HepG2 (cell line): ENCODE measurements around the gene GLRA3. TPM values are rescaled to one million over a fixed set of nuclear protein-coding genes. Genes with fewer than 3 reads are reported as not detected.

Source experiments
- ATAC-seq: fragments of 200-7000 bp; cut with Tn5 transposase; 3 replicates; pipeline ENCODE4 v1.9.1; 2020; ENCODE audit warnings: mild to moderate bottlenecking, moderate library complexity
- BruUV-seq: library from RNA; stranded (reverse); fragments of 400-500 nt; replicated peaks from 2 replicates; lab custom pipeline; 2021; lab: Mats Ljungman, UMichigan
- CTCF ChIA-PET: fragments of 300-600 bp; formaldehyde crosslinking; extraction: SDS; loops from one replicate; lab custom pipeline; 2021; ENCODE audit warnings: low total read pairs, inconsistent platforms, low intra/inter-chr PET ratio; lab: Yijun Ruan, JAX
- POLR2A ChIA-PET: fragments of 350-600 bp; sonication (Branson Sonifier 250); formaldehyde crosslinking; loops from one replicate; lab custom pipeline; 2020; ENCODE audit warnings: antibody characterized with exemption, inconsistent platforms; lab: Yijun Ruan, JAX
- DNase-seq: peaks from one replicate; pipeline ENCODE4 v3.0.0-alpha.2; 2015; ENCODE audit warnings: low spot score
- FAIRE-seq: peaks from 3 replicates; lab custom pipeline; 2011; peaks lifted over from hg19 to GRCh38; lab: Jason Lieb, UNC
- H2AFZ ChIP-seq: one replicate; pipeline ENCODE4 v1.6.1; 2011; ENCODE audit warnings: low read length, inconsistent platforms
- H3K27ac ChIP-seq: fragments of 300-600 bp; 3 replicates; pipeline ENCODE4 v1.8.0; 2011; ENCODE audit warnings: mixed run types, mild to moderate bottlenecking, mixed read lengths, low read length, inconsistent platforms; ENCODE audit not compliant: insufficient read depth; ENCODE audit errors: extremely low read length
- H3K27me3 ChIP-seq, 2 experiments: fragments of 200-600 bp in 1 of 2; 2 replicates in 1 of 2; 3 replicates in 1 of 2; pipeline versions ENCODE4 v1.6.0 to v1.8.0; 2011; ENCODE audit warnings: low read length in 2 of 2, mild to moderate bottlenecking in 2 of 2, moderate library complexity in 2 of 2, inconsistent platforms in 1 of 2; ENCODE audit not compliant: insufficient read depth in 2 of 2, control insufficient read depth in 1 of 2
- H3K36me3 ChIP-seq, 2 experiments: fragments of 200-600 bp in 1 of 2; replicated peaks in 1 of 2; 2 replicates in 1 of 2; 3 replicates in 1 of 2; pipeline versions ENCODE4 v1.5.1 to v1.8.0; 2011; ENCODE audit warnings: low read length in 2 of 2, inconsistent platforms in 1 of 2; ENCODE audit not compliant: insufficient read depth in 2 of 2, control insufficient read depth in 1 of 2
- H3K4me1 ChIP-seq: 2 replicates; pipeline ENCODE4 v1.5.1; 2012; ENCODE audit warnings: low read length, inconsistent platforms; ENCODE audit not compliant: insufficient read depth
- H3K4me2 ChIP-seq: 2 replicates; pipeline ENCODE4 v1.6.0; 2011; ENCODE audit warnings: low read depth, low read length, inconsistent platforms
- H3K4me3 ChIP-seq, 3 experiments: fragments of 200-600 bp in 1 of 3; sonication (generic), shearing (Covaris generic) in 1 of 3; replicated peaks in 1 of 3; 2 replicates each; pipeline ENCODE4 v1.5.1; 2011 to 2016; ENCODE audit warnings: low read length in 3 of 3, inconsistent platforms in 2 of 3, low read depth in 2 of 3, mild to moderate bottlenecking in 2 of 3, control low read depth in 1 of 3, mixed read lengths in 1 of 3; ENCODE audit not compliant: insufficient read depth in 1 of 3
- H3K79me2 ChIP-seq: one replicate; pipeline ENCODE4 v1.6.1; 2011; ENCODE audit warnings: low read length, inconsistent platforms; ENCODE audit not compliant: insufficient read depth
- H3K9ac ChIP-seq: 2 replicates; pipeline ENCODE4 v1.6.0; 2011; ENCODE audit warnings: mild to moderate bottlenecking, low read depth, low read length, inconsistent platforms; ENCODE audit not compliant: insufficient read depth
- H3K9me3 ChIP-seq: 2 replicates; pipeline ENCODE4 v1.5.1; 2012; ENCODE audit warnings: mild to moderate bottlenecking, low read length
- H4K20me1 ChIP-seq: 2 replicates; pipeline ENCODE4 v1.6.0; 2011; ENCODE audit warnings: inconsistent platforms, mild to moderate bottlenecking, low read length, moderate library complexity; ENCODE audit not compliant: insufficient read depth
- ARNTL ChIP-seq: sonication (generic); formaldehyde crosslinking; IDR thresholded peaks from 2 replicates; pipeline ENCODE4 v1.4.0; 2020; ENCODE audit warnings: mild to moderate bottlenecking, missing genetic modification reagents
- BORCS8-MEF2B ChIP-seq: sonication (generic); formaldehyde crosslinking; IDR thresholded peaks from 2 replicates; pipeline ENCODE4 v1.8.0; 2022; ENCODE audit warnings: mild to moderate bottlenecking, missing genetic modification reagents
- DR1 ChIP-seq: sonication (generic); formaldehyde crosslinking; IDR thresholded peaks from 2 replicates; pipeline ENCODE4 v1.8.0; 2021; ENCODE audit warnings: mild to moderate bottlenecking, missing genetic modification reagents, inconsistent platforms
- HNF4G ChIP-seq, 2 experiments: sonication (generic) in 1 of 2; formaldehyde crosslinking in 1 of 2; IDR thresholded peaks; 2 replicates each; pipeline versions ENCODE4 v1.4.0 to v1.6.1; 2011 to 2020; ENCODE audit warnings: borderline replicate concordance in 2 of 2, low read depth in 2 of 2, mild to moderate bottlenecking in 2 of 2, low read length in 1 of 2, missing genetic modification reagents in 1 of 2, moderate library complexity in 1 of 2
- MTA1 ChIP-seq: sonication (generic); formaldehyde crosslinking; IDR thresholded peaks from 2 replicates; pipeline ENCODE4 v1.4.0; 2020; ENCODE audit warnings: missing genetic modification reagents, mild to moderate bottlenecking, borderline replicate concordance
- PCBP1 ChIP-seq: fragments of 200-400 bp; formaldehyde crosslinking; IDR thresholded peaks from 2 replicates; pipeline ENCODE4 v1.6.1; 2017; ENCODE audit warnings: mild to moderate bottlenecking, low read depth, low read length, borderline replicate concordance
- ZBTB25 ChIP-seq: IDR thresholded peaks from 2 replicates; pipeline ENCODE4 v1.6.1; 2018; ENCODE audit warnings: missing genetic modification reagents
- ZBTB7A ChIP-seq: sonication (generic); formaldehyde crosslinking; IDR thresholded peaks from 2 replicates; pipeline ENCODE4 v1.8.0; 2022; ENCODE audit warnings: mild to moderate bottlenecking, missing genetic modification reagents
- ZNF235 ChIP-seq: sonication (generic); formaldehyde crosslinking; IDR thresholded peaks from 2 replicates; pipeline ENCODE4 v1.8.1; 2023; ENCODE audit warnings: mild to moderate bottlenecking, missing genetic modification reagents, borderline replicate concordance
- ZNF468 ChIP-seq: sonication (generic); formaldehyde crosslinking; IDR thresholded peaks from 2 replicates; pipeline ENCODE4 v1.8.0; 2022; ENCODE audit warnings: mild to moderate bottlenecking, moderate library complexity, missing genetic modification reagents
- ZNF501 ChIP-seq: sonication (generic); formaldehyde crosslinking; IDR thresholded peaks from 2 replicates; pipeline ENCODE4 v1.5.1; 2020; ENCODE audit warnings: mild to moderate bottlenecking, moderate library complexity, missing genetic modification reagents
- ZNF569 ChIP-seq: sonication (generic); formaldehyde crosslinking; IDR thresholded peaks from 2 replicates; pipeline ENCODE4 v1.5.0; 2020; ENCODE audit warnings: mild to moderate bottlenecking, missing genetic modification reagents, moderate library complexity, borderline replicate concordance
- ZNF589 ChIP-seq: sonication (generic); formaldehyde crosslinking; conservative IDR thresholded peaks from 2 replicates; pipeline ENCODE4 v1.8.0; 2022; ENCODE audit warnings: mild to moderate bottlenecking, moderate library complexity, missing genetic modification reagents
- WGBS: methylation state at CpG from one replicate; pipeline ENCODE4 v1.1.6; 2017; ENCODE audit warnings: low lambda C conversion rate; 5-methylcytosine and 5-hydroxymethylcytosine counted together
- in situ Hi-C: cut with HindIII; loops from 2 replicates; pipeline ENCODE4 v1.10.0; 2017; ENCODE audit warnings: low pct_unique_long_range_greater_than_20kb; ENCODE audit not compliant: extremely low pct_ligation_motif_present
- intact Hi-C: fragments of 100-400 bp; cut with micrococcal nuclease; formaldehyde crosslinking; loops from one replicate; pipeline ENCODE4 v1.10.0; 2022; ENCODE audit not compliant: unreplicated experiment
- polyA plus RNA-seq, 8 experiments: library from polyadenylated mRNA; depleted of rRNA in 3 of 8; stranded (reverse) in 7 of 8; unstranded in 1 of 8; fragments of >200 nt; fragmentation: Illumina TruSeq in 4 of 8; extraction: Trizol in 4 of 8; gene quantifications; 2 replicates each; pipeline versions ENCODE4 v1.2.1 to v1.2.3, GENCODE V29; 2011 to 2016; ENCODE audit warnings: low read depth in 4 of 8, missing spikeins in 1 of 8, mixed read lengths in 1 of 8; ENCODE audit not compliant: insufficient read depth in 1 of 8
- total RNA-seq, 5 experiments: library from RNA; depleted of rRNA; stranded (reverse); fragments of >200 nt; fragmentation: Illumina TruSeq; extraction: Trizol; gene quantifications; 2 replicates each; pipeline ENCODE4 v1.2.3, GENCODE V29; 2016; ENCODE audit warnings: low read depth in 1 of 5

GLRA3 gene
- total and polyA plus RNA-seq, 2 of the 13 experiments (the other 11 are each of a cell fraction or from before 2014, with no cell fraction given), result not detected

DNA sequence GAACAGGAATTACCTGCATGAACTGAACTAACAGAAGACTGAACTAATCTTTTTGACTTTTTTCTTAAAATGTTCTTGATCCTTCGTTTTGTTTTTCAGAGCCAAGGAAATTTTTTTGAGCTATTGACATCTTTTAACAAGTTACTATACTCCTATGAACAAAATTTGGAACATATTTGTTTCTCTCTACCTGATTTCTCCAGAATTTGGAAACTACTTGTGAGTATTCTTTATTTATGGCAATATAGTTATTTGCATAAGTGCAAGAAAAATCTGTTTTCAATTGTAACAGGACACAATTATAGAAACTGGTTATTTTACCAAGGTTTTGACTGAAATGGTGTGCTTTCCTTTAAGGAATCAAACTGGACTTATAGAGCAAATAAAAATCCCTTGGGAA lies 217.3 kb downstream of the GLRA3 start:
- 0 out of 2 replicates have a peak, but pooled peaks cover 5% of the 10 kb centered on the region for H3K9me3 ChIP-seq
- intact Hi-C loops (no loop called here), in situ Hi-C loops (no loop called here)
- BruUV-seq, result no TSS peak
- H3K4me1 ChIP-seq, result no peaks in the 10 kb centered on the region
- 3% methylated on average over 1 of the region's 1 CpG for WGBS
- H2AFZ ChIP-seq, result no peak overlapping the region
- no peaks in the 10 kb centered on the region for H3K79me2 ChIP-seq
- TF ChIP-seq HNF4G (IDR thresholded peaks at IDR 0.05; ENCODE audit: borderline replicate concordance, low read depth, low read length), result no peak
- TF ChIP-seq HNF4G (CRISPR knock-in tag; IDR thresholded peaks at IDR 0.05; ENCODE audit: borderline replicate concordance, low read depth), result no peak
- POLR2A ChIA-PET, result no interaction called here
- H3K27ac ChIP-seq, result no peak overlapping the region
- H3K9ac ChIP-seq, result no peak overlapping the region
- FAIRE-seq (no peak), ATAC-seq (no peak), DNase-seq (no peak)
- H3K36me3 ChIP-seq, result no peaks in the 10 kb centered on the region
- no peak overlapping the region for H3K4me3 ChIP-seq
- H3K4me2 ChIP-seq, result no peak overlapping the region
- H3K27me3 ChIP-seq, result no peaks in the 10 kb centered on the region
- CTCF ChIA-PET, result no interaction called here
- no peaks in the 10 kb centered on the region for H4K20me1 ChIP-seq

DNA sequence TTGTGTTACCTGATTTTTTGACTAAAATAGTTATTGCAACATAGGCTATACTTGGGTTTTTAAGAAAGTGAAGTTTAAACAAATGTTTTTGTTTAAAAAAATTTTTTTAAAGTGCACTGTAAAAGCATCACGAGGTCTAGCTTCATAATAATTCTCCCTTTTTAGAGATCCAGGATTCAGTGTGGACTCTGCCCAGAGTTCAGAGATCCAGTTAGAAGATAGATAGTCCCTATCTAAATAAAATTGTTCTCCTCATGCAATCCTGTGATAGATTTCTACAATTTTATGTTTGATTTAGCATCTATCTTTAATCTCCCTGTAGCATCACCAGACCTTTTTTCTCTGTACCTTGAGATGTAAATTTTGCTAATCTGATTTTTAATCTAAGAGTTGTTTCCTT lies 221.3 kb downstream of the GLRA3 start:
- intact Hi-C loops, result no loop called here
- CTCF ChIA-PET, result no interaction called here
- H3K27me3 ChIP-seq, result no peaks in the 10 kb centered on the region
- no peaks in the 10 kb centered on the region for H3K79me2 ChIP-seq
- TF ChIP-seq ZNF589, result no peak
- TF ChIP-seq PCBP1, result no peak
- no peak for TF ChIP-seq MTA1 (CRISPR knock-in tag)
- TF ChIP-seq ZNF468 (CRISPR knock-in tag), result no peak
- no peak for TF ChIP-seq ZNF235
- no peak for TF ChIP-seq BORCS8-MEF2B
- TF ChIP-seq ZBTB25 (CRISPR knock-in tag), result no peak
- TF ChIP-seq DR1 (CRISPR knock-in tag), result no peak
- no peak for TF ChIP-seq ZNF569 (CRISPR knock-in tag)
- TF ChIP-seq ARNTL, result no peak
- no peak for TF ChIP-seq ZBTB7A (CRISPR knock-in tag)
- no peak for TF ChIP-seq ZNF501 (CRISPR knock-in tag)
- TF ChIP-seq, all 625 proteins: peak for 0
- in situ Hi-C loops, result no loop called here
- POLR2A ChIA-PET, result no interaction called here
- no peak overlapping the region for H3K9ac ChIP-seq
- no peaks in the 10 kb centered on the region for H4K20me1 ChIP-seq
- H3K9me3 ChIP-seq, result 0 out of 2 replicates have a peak, but pooled peaks cover 5% of the 10 kb centered on the region
- FAIRE-seq, result no peak
- H3K36me3 ChIP-seq, result no peaks in the 10 kb centered on the region
- ATAC-seq, result no peak
- H2AFZ ChIP-seq, result no peak overlapping the region
- no TSS peak for BruUV-seq
- no peaks in the 10 kb centered on the region for H3K4me1 ChIP-seq
- no peak overlapping the region for H3K4me2 ChIP-seq
- DNase-seq, result no peak
- H3K4me3 ChIP-seq, result no peak overlapping the region
- WGBS, result 4% methylated on average over 1 of the region's 1 CpG
- H3K27ac ChIP-seq, result no peak overlapping the region
